Left lung (tissue), 10 donors: Measurements from ENCODE around the gene BTF3L4. TPM values are rescaled to one million over a fixed set of nuclear protein-coding genes. Genes with fewer than 3 reads are reported as not detected.
"Not testable (repeated sequence)": the region's sequence is repeated elsewhere in the genome, so short reads cannot be mapped to it uniquely, and the experiment has no call there.

ENCODE experiments used
- ATAC-seq: fragments of 200-7000 bp; cut with Tn5 transposase; one replicate; pipeline ENCODE4 v1.9.1; 2020; ENCODE audit warnings: moderate library complexity
- DNase-seq, 4 donors: peaks; one replicate each; pipeline ENCODE4 v3.0.0-alpha.2; 2013 to 2020
- H3K27ac ChIP-seq, 2 donors: fragments of 200-600 bp; sonication (generic) in 1 of 2; one replicate each; pipeline versions ENCODE4 v1.5.0 to v1.8.0; 2020 to 2021
- H3K27me3 ChIP-seq, 2 donors: fragments of 200-600 bp; sonication (generic) in 1 of 2; one replicate each; pipeline versions ENCODE4 v1.5.0 to v1.8.0; 2020 to 2021
- H3K36me3 ChIP-seq, 2 donors: fragments of 200-600 bp; sonication (generic) in 1 of 2; one replicate each; pipeline versions ENCODE4 v1.5.0 to v1.8.0; 2020 to 2021
- H3K4me1 ChIP-seq, 2 donors: fragments of 200-600 bp; one replicate each; pipeline ENCODE4 v1.8.0; 2021
- H3K4me3 ChIP-seq, 2 donors: fragments of 200-600 bp; sonication (generic) in 1 of 2; one replicate each; pipeline versions ENCODE4 v1.5.0 to v1.8.0; 2020 to 2021; ENCODE audit warnings: mild to moderate bottlenecking in 1 of 2
- H3K9me3 ChIP-seq, 2 donors: fragments of 200-600 bp; sonication (generic) in 1 of 2; one replicate each; pipeline versions ENCODE4 v1.5.0 to v1.8.0; 2020 to 2021
- CTCF ChIP-seq, 2 donors: fragments of 200-600 bp; sonication (generic) in 1 of 2; IDR thresholded peaks; one replicate each; pipeline versions ENCODE4 v1.5.0 to v1.8.0; 2021; ENCODE audit warnings: antibody characterized with exemption in 2 of 2
- intact Hi-C, 2 donors: fragments of 100-400 bp; cut with DNase I; formaldehyde crosslinking; loops; one replicate each; pipeline versions ENCODE4 v1.11.2 to v1.14.2; 2022
- polyA plus RNA-seq, 6 donors: library from polyadenylated mRNA; unstranded; fragments of 120-200 nt; gene quantifications; one replicate each; pipeline ENCODE4 v1.2.1, GENCODE V29; 2013; ENCODE audit not compliant: insufficient read length in 6 of 6
- total RNA-seq, 2 donors: library from RNA; stranded (reverse); fragmentation: NEBNext Ultra II Directional; extraction: Animal tissue kit (Norgen Biotek cat#: 25700); gene quantifications; one replicate each; pipeline ENCODE4 v1.2.1, GENCODE V29; 2021
- donor health status: DM: no; HTN: yes; CAD: no.
- donor health status: DM: no; HTN: no; CAD: no.

BTF3L4 gene
- total and polyA plus RNA-seq, 8 donors: 35.6 to 78.7 (median 71.4) TPM

GRCh38 chr1:52070704-52071103 is 14.6 kb downstream of the BTF3L4 start:
- Histone ChIP-seq H3K27ac (no peak overlapping the region), H3K4me3 (no peak overlapping the region), H3K9me3 (no peaks in the 10 kb centered on the region), H3K36me3 (peaks cover 0 to 61% of the 10 kb centered on the region in 2 donors), H3K27me3 (no peaks in the 10 kb centered on the region), H3K4me1 (no peaks in the 10 kb centered on the region)
- no peak for ATAC-seq
- intact Hi-C loops: no loop called here
- DNase-seq: no peak
- no peak for TF ChIP-seq CTCF (IDR thresholded peaks at IDR 0.05)

- Histone ChIP-seq H3K36me3 (peaks cover 0 to 54% of the 10 kb centered on the region in 2 donors), H3K4me3 (no peak overlapping the region), H3K27ac (no peak overlapping the region), H3K9me3 (no peaks in the 10 kb centered on the region), H3K4me1 (no peaks in the 10 kb centered on the region), H3K27me3 (no peaks in the 10 kb centered on the region)
- intact Hi-C loops: no loop called here
- no peak for DNase-seq
- no peak for ATAC-seq
- no peak for TF ChIP-seq CTCF (IDR thresholded peaks at IDR 0.05)
Observed at GRCh38 chr1:52072291-52072690, 16.2 kb downstream of the BTF3L4 start.

GRCh38 chr1:52077277-52077676 is 21.2 kb downstream of the BTF3L4 start:
- H3K27me3 ChIP-seq, intact Hi-C loops, ATAC-seq, H3K4me1 ChIP-seq, H3K9me3 ChIP-seq, DNase-seq, H3K4me3 ChIP-seq, H3K27ac ChIP-seq: not testable (repeated sequence)
- H3K36me3 ChIP-seq: peaks cover 0 to 49% of the 10 kb centered on the region in 2 donors

GRCh38 chr1:52080014-52080415 is 23.9 kb downstream of the BTF3L4 start:
- no peak overlapping the region for H3K27ac ChIP-seq
- peaks cover 0 to 9% of the 10 kb centered on the region in 2 donors for H3K4me1 ChIP-seq
- no peak overlapping the region for H3K4me3 ChIP-seq
- no peaks in the 10 kb centered on the region for H3K9me3 ChIP-seq
- no peak for DNase-seq
- no peak for ATAC-seq
- intact Hi-C loops: no loop called here
- TF ChIP-seq CTCF (IDR thresholded peaks at IDR 0.05): no peak
- H3K27me3 ChIP-seq: no peaks in the 10 kb centered on the region
- H3K36me3 ChIP-seq: peaks cover 0 to 49% of the 10 kb centered on the region in 2 donors

- H3K27ac ChIP-seq, intact Hi-C loops, ATAC-seq, H3K27me3 ChIP-seq, H3K4me3 ChIP-seq, H3K4me1 ChIP-seq, H3K9me3 ChIP-seq, DNase-seq: not testable (repeated sequence)
- H3K36me3 ChIP-seq: peaks cover 0 to 61% of the 10 kb centered on the region in 2 donors
Observed at GRCh38 chr1:52087892-52088291, 31.8 kb downstream of the BTF3L4 start.

- ATAC-seq, intact Hi-C loops: not testable (repeated sequence)
Observed at GRCh38 chr1:52094300-52094699, 38.2 kb downstream of the BTF3L4 start.

GRCh38 chr1:52096216-52096615 is 40.1 kb downstream of the BTF3L4 start:
- no peaks in the 10 kb centered on the region for H3K27me3 ChIP-seq
- H3K27ac ChIP-seq: no peak overlapping the region
- peaks cover 0 to 7% of the 10 kb centered on the region in 2 donors for H3K4me1 ChIP-seq
- no peak overlapping the region for H3K4me3 ChIP-seq
- DNase-seq (no peak), ATAC-seq (no peak)
- peaks cover 0 to 4% of the 10 kb centered on the region in 2 donors for H3K36me3 ChIP-seq
- H3K9me3 ChIP-seq: no peaks in the 10 kb centered on the region
- TF ChIP-seq CTCF (IDR thresholded peaks at IDR 0.05): no peak
- intact Hi-C loops: no loop called here

More at GRCh38 chr1:52094300-52094699, 38.2 kb downstream of the BTF3L4 start:
- H3K27ac ChIP-seq, DNase-seq, H3K27me3 ChIP-seq, H3K4me3 ChIP-seq, H3K4me1 ChIP-seq, H3K9me3 ChIP-seq: not testable (repeated sequence)
- H3K36me3 ChIP-seq: peaks cover 0 to 14% of the 10 kb centered on the region in 2 donors
